Measurements from ENCODE around the gene AXL. TPM values are rescaled to one million over a fixed set of nuclear protein-coding genes. Genes with fewer than 3 reads are reported as not detected.

AXL gene
- total and polyA plus RNA-seq, 2 of the 13 experiments (the other 11 are each of a cell fraction or from before 2014, with no cell fraction given), result 0.71 to 5.9 TPM

DNA sequence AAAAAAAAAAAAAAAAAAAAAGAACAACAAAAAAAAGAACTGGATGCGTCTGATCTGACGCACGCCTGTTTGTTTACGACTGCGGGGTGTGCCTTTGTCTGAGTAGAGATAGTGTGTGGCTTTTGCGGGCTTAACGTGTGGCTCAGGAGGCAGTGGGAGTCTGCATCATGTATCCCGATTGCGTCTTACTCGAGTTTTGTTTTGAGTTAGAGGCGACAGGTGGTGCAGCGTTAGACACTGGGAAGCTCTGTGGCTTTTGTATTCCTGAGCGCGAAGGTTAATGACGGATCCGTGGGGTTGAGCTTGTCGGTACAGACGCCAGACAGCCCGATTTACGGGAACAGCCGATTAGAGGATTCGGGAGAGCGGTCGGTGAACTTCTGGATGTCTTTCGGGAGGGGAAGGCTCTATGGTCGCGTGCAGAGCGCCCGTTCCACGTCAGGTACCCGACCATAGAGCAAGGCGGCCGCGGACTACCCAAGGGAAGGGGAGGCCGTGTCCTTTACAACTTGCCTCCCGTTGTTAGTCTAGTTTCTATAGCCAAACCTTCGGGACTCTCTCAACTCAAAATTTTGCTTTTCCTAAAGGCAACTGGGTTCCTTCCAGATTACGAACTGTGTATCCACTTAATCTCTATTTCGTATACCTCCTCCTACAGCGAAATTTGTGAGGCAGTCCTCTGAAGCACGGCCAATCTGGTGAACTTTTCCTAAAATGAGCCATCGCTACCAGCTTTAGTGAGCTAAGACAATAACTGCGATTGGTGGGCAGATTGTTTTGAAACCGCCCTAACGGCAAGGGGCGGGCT is 44.2 kb downstream of the AXL start (continued):
- TF ChIP-seq NFE2L1 (CRISPR knock-in tag; IDR thresholded peaks at IDR 0.05; ENCODE audit: borderline replicate concordance), result no peak
- no peak for TF ChIP-seq TIGD3 (CRISPR knock-in tag; IDR thresholded peaks at IDR 0.05; ENCODE audit: borderline replicate concordance)
- TF ChIP-seq ZNF609 (CRISPR knock-in tag; IDR thresholded peaks at IDR 0.05; ENCODE audit: borderline replicate concordance), result no peak
- no peak for TF ChIP-seq LBX2 (CRISPR knock-in tag; IDR thresholded peaks at IDR 0.05; ENCODE audit: borderline replicate concordance)
- TF ChIP-seq FIP1L1 (IDR thresholded peaks at IDR 0.05; ENCODE audit: borderline replicate concordance, insufficient read depth, low read depth, low read length), result no peak
- TF ChIP-seq GFI1 (CRISPR knock-in tag; IDR thresholded peaks at IDR 0.05; ENCODE audit: borderline replicate concordance), result no peak
- no peak for TF ChIP-seq NR2F2 (IDR thresholded peaks at IDR 0.05; ENCODE audit: borderline replicate concordance, low read depth)
- 0 out of 2 replicates have a peak, but pooled peaks have one; percentile 56 for TF ChIP-seq CC2D1A (CRISPR knock-in tag; IDR thresholded peaks at IDR 0.05)
- peak; percentile 94 for TF ChIP-seq PRDM10 (CRISPR knock-in tag; IDR thresholded peaks at IDR 0.05; ENCODE audit: low read depth)
- no peak for TF ChIP-seq HNRNPLL (IDR thresholded peaks at IDR 0.05; ENCODE audit: low read depth, low read length, poor library complexity, severe bottlenecking)

All from HepG2 (cell line).